HepG2 (cell line): ENCODE data around the gene ANKRD65. TPM values are rescaled to one million over a fixed set of nuclear protein-coding genes. Genes with fewer than 3 reads are reported as not detected.

Experiments used
- AKNA ChIP-seq: sonication (generic); formaldehyde crosslinking; IDR thresholded peaks from 2 replicates; pipeline ENCODE4 v1.4.0; 2020; ENCODE audit warnings: missing genetic modification reagents, borderline replicate concordance
- ARID4A ChIP-seq: sonication (generic); formaldehyde crosslinking; IDR thresholded peaks from 2 replicates; pipeline ENCODE4 v1.5.0; 2020; ENCODE audit warnings: mild to moderate bottlenecking, missing genetic modification reagents, borderline replicate concordance
- CEBPB ChIP-seq: IDR thresholded peaks from 2 replicates; pipeline ENCODE4 v1.6.1; 2011; ENCODE audit warnings: low read depth, low read length, improper control_type of control experiment, borderline replicate concordance
- GMEB1 ChIP-seq: sonication (generic); formaldehyde crosslinking; IDR thresholded peaks from 2 replicates; pipeline ENCODE4 v1.5.1; 2020; ENCODE audit warnings: missing genetic modification reagents, mild to moderate bottlenecking, borderline replicate concordance
- MXD4 ChIP-seq: IDR thresholded peaks from 2 replicates; pipeline ENCODE4 v1.6.1; 2016; ENCODE audit warnings: mild to moderate bottlenecking, missing biosample characterization, missing genetic modification reagents
- MYNN ChIP-seq: sonication (generic); formaldehyde crosslinking; IDR thresholded peaks from 2 replicates; pipeline ENCODE4 v1.4.0; 2020; ENCODE audit warnings: mild to moderate bottlenecking, low read depth, missing genetic modification reagents
- PHF5A ChIP-seq: IDR thresholded peaks from one replicate; pipeline ENCODE4 v1.6.1; 2018; ENCODE audit warnings: low read depth, missing genetic modification reagents; ENCODE audit not compliant: unreplicated experiment
- SP1 ChIP-seq, 2 experiments: fragments of 450-650 bp in 1 of 2; sonication (generic) in 1 of 2; formaldehyde crosslinking in 1 of 2; IDR thresholded peaks; 2 replicates each; pipeline versions ENCODE4 v1.4.0 to v1.6.1; 2016 to 2020; ENCODE audit warnings: missing genetic modification reagents in 1 of 2
- TEAD3 ChIP-seq: optimal IDR thresholded peaks from 2 replicates; pipeline ENCODE3; 2016; ENCODE audit warnings: borderline replicate concordance
- ZNF160 ChIP-seq: sonication (generic); formaldehyde crosslinking; IDR thresholded peaks from 2 replicates; pipeline ENCODE4 v1.8.0; 2022; ENCODE audit warnings: mild to moderate bottlenecking, inconsistent platforms, missing genetic modification reagents
- ZNF30 ChIP-seq: sonication (generic); formaldehyde crosslinking; IDR thresholded peaks from 2 replicates; pipeline ENCODE4 v1.5.0; 2020; ENCODE audit warnings: mild to moderate bottlenecking, missing genetic modification reagents
- ZNF337 ChIP-seq: sonication (generic); formaldehyde crosslinking; IDR thresholded peaks from 2 replicates; pipeline ENCODE4 v1.5.1; 2020; ENCODE audit warnings: missing genetic modification reagents, low read depth, mild to moderate bottlenecking, borderline replicate concordance
- ZNF501 ChIP-seq: sonication (generic); formaldehyde crosslinking; IDR thresholded peaks from 2 replicates; pipeline ENCODE4 v1.5.1; 2020; ENCODE audit warnings: mild to moderate bottlenecking, moderate library complexity, missing genetic modification reagents
- ZNF550 ChIP-seq: sonication (generic); formaldehyde crosslinking; IDR thresholded peaks from 2 replicates; pipeline ENCODE4 v1.4.0; 2020; ENCODE audit warnings: mild to moderate bottlenecking, missing genetic modification reagents, borderline replicate concordance
- ZNF670 ChIP-seq: sonication (generic); formaldehyde crosslinking; IDR thresholded peaks from 2 replicates; pipeline ENCODE4 v1.8.0; 2022; ENCODE audit warnings: mild to moderate bottlenecking, missing genetic modification reagents, borderline replicate concordance
- polyA plus RNA-seq, 8 experiments: library from polyadenylated mRNA; depleted of rRNA in 3 of 8; stranded (reverse) in 7 of 8; unstranded in 1 of 8; fragments of >200 nt; fragmentation: Illumina TruSeq in 4 of 8; extraction: Trizol in 4 of 8; gene quantifications; 2 replicates each; pipeline versions ENCODE4 v1.2.1 to v1.2.3, GENCODE V29; 2011 to 2016; ENCODE audit warnings: low read depth in 4 of 8, missing spikeins in 1 of 8, mixed read lengths in 1 of 8; ENCODE audit not compliant: insufficient read depth in 1 of 8
- total RNA-seq, 5 experiments: library from RNA; depleted of rRNA; stranded (reverse); fragments of >200 nt; fragmentation: Illumina TruSeq; extraction: Trizol; gene quantifications; 2 replicates each; pipeline ENCODE4 v1.2.3, GENCODE V29; 2016; ENCODE audit warnings: low read depth in 1 of 5

The ANKRD65 gene
- total and polyA plus RNA-seq, 2 of the 13 experiments (the other 11 are each of a cell fraction or from before 2014, with no cell fraction given) = 12.1 to 30.1 TPM

GRCh38 chr1:1400576-1401456, 20.3 kb downstream of the ANKRD65 start (continued):
- TF ChIP-seq CEBPB (no peak), ZNF550 (CRISPR knock-in tag) (no peak), ARID4A (peak; percentile 98), GMEB1 (CRISPR knock-in tag) (peak; percentile 77), PHF5A (CRISPR knock-in tag) (peak; percentile 99), ZNF160 (CRISPR knock-in tag) (peak; percentile 84; the same call in 1 of the 2 replicates), TEAD3 (CRISPR knock-in tag) (peak; percentile 92), SP1 (IDR thresholded peaks at IDR 0.05) (no peak), SP1 (CRISPR knock-in tag; IDR thresholded peaks at IDR 0.05) (peak; percentile 62), ZNF337 (CRISPR knock-in tag) (no peak), MXD4 (CRISPR knock-in tag) (peak; percentile 91), ZNF670 (CRISPR knock-in tag) (peak; percentile 88; the same call in 1 of the 2 replicates), MYNN (CRISPR knock-in tag) (no peak), ZNF501 (CRISPR knock-in tag) (peak; percentile 95), AKNA (CRISPR knock-in tag) (no peak; the same call in 1 of the 2 replicates), ZNF30 (no peak)
